ENCODE results near the gene RNF208.

The RNF208 gene

GRCh38 chr9:137237759-137238726, 16.0 kb upstream of the RNF208 start:
- DNase-seq: no peak

GRCh38 chr9:137236936-137237421, 14.9 kb upstream of the RNF208 start:
- no peak for DNase-seq

GRCh38 chr9:137236238-137236935, 14.3 kb upstream of the RNF208 start:
- peak; percentile 60 for DNase-seq

- no peak for DNase-seq
These were observed 13.6 kb upstream of the RNF208 start for GRCh38 chr9:137235424-137236237.

- no peak for DNase-seq
These were observed 12.9 kb upstream of the RNF208 start for GRCh38 chr9:137234758-137235423.

- DNase-seq: no peak
These were observed 12.1 kb upstream of the RNF208 start for GRCh38 chr9:137234055-137234697.

- no peak for DNase-seq
These were observed 11.3 kb upstream of the RNF208 start for GRCh38 chr9:137233143-137233980.

- DNase-seq: no peak
These were observed 10.5 kb upstream of the RNF208 start for GRCh38 chr9:137232510-137232909.

GRCh38 chr9:137232101-137232500, 10.1 kb upstream of the RNF208 start:
- no peak for DNase-seq

- DNase-seq: no peak
These were observed 9.5 kb upstream of the RNF208 start for GRCh38 chr9:137231372-137232039.

GRCh38 chr9:137230705-137231371, 8.8 kb upstream of the RNF208 start, which contains the start of gene SLC34A3:
Gene SLC34A3, plus strand, starts transcription at chr9:137230901. Its CDS starts 802 bp downstream, at chr9:137231703.
- DNase-seq: no peak

- no peak for DNase-seq
These were observed 8.1 kb upstream of the RNF208 start for GRCh38 chr9:137229903-137230704.

- DNase-seq: no peak
These were observed 7.2 kb upstream of the RNF208 start for GRCh38 chr9:137228968-137229896.

- DNase-seq: no peak
These were observed 6.5 kb upstream of the RNF208 start for GRCh38 chr9:137228506-137228967.

- DNase-seq: no peak
These were observed 5.9 kb upstream of the RNF208 start for GRCh38 chr9:137227853-137228505.

GRCh38 chr9:137227054-137227852, 5.2 kb upstream of the RNF208 start, which contains the start of gene RNF224:
Gene RNF224, plus strand, starts transcription at chr9:137227502. Its CDS starts 834 bp downstream, at chr9:137228336.
- peak; percentile 18 for DNase-seq
